Activated T-cell treated with anti-CD3 and anti-CD28 coated beads for 24 hours (primary cell): ENCODE data around the gene PTGR3.

Experiments used
- DNase-seq: peaks from one replicate; pipeline ENCODE4 v3.0.0-alpha.2; 2020; ENCODE audit warnings: low read depth

The PTGR3 gene

DNA sequence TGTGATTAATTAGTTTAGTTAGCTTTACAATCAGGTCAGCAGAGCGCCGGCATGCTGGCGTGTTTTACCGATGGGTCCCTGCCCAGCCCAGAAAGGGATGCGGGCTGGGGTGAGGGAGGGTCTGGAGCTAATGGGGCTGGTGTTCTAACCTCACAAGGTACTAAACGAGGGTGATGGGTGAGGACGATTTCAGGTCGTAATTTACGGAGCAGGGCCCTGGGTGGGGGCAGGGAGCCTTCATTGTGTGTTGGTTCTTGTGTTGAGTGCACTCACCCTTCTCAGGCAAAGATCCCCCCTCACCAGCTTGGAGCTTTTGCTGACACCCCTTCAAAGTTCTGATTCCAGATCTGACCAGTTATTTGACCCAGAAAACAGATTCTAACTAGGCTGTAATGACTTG lies 39.5 kb downstream of the PTGR3 start:
- DNase-seq: no peak

DNA sequence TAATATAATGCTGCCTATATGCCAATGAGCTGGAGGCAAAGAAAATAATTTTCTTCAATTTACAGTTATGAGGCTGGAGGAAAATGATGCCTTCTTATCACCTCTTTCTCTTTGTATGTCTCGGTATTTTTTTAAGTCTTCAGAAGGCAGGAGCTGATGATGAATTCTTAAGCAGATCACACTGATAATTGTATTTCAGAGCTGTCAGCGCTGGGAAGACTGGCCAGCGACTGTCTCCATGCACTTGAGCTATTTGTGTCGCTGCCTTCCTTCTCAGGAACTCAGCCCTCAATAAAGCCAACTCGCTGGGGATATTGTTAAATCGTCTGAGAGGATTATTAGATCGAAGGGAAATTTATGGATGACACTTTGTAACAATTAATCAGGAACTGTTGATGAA lies 40.3 kb downstream of the PTGR3 start:
- no peak for DNase-seq

DNA sequence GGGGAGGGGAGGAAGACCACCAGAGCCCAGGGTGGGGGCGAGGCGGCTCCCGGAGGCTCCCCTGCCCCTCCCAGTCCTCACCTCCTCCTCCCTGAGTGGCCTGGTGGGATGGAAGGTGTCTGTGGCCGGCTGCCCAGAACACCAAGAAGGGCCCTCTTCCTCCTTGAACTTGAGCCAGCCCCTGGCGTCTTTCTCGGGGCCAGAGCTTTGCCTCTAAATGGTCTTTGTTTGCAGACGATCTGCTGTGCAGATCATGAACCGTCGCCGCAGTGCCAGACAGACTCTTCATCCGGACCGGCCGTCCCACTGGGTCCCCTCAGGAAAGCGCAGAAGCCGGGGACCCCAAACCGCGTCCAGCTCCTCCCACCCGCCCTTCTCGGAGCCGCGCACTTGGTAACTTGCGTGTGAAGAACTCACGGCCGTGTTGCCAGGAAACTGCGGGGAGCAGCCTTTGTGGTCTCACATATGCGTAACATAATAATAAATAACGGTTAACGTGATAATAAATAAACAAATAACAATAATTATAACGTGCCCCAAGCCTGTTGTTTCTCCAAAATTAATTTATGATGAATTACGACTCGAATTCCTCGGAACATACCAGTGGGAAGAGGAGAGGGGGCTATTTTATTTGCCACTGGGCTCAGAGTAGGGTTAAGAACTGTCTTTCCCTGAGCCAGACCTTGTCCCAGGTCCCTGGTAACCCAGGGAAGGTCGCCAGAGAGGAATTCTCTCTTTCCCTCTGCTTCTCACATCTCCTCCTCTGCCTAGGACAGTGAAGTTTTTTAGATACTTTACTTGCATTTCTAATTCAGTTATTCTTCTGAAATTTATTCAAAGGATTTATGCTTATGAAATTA lies 41.0 kb downstream of the PTGR3 start:
- DNase-seq: no peak

DNA sequence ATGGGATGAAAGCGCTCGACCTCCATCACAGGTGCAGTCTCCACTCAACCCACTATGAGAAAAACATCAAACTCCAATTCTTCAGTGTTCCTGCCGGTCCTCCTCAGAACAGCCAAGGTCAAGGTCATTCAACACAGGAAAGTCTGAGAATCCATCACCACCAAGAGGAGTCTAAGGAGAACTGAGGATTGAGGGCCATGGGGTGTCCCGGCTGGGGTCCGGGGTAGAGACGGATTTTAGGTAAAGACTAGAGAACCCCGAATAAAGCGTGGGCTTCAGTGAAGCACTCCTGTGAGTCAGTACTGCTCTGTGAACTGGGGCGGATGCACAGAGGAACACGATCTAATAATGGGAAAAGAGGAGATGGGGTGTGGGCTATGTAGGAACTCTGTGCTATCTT lies 41.8 kb downstream of the PTGR3 start:
- no peak for DNase-seq

DNA sequence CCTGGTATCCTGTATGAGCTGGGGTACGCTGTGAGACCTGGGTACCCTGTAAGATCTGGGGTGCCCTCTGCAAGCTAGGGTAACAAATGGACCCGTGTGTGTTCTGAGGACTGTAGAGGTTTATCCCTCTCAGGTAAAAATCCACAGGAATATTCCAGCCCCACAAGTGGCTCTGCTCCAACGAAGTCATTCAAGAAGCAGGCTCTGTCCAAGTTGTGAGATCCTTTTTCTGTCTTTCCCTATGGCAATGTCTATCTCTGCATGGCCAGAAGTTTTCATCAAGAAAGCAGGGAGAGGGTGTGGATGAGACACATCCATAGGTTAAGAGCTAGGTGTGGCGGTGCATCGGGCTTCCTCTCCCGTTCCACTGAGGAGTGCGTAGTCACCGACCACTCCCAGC lies 43.0 kb downstream of the PTGR3 start:
- no peak for DNase-seq

DNA sequence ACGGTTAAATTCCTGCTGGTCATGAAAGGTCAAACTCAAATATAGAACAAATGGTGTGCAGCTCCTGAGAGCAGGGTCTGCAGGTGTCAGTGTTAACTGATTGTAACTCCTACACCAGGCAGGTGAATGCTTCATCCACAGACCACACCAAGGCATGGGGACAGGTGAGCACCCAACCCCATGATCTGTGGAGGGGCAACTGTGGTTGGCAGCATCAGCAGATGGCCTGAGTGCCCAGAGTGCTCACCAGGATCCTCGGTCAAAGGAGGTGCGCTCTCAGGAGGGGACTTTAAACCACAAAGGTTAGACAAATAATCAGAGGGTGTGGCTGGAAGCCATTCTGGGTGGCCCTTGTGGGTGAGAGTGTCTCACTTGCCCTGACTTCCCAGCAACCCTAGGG lies 44.5 kb downstream of the PTGR3 start:
- DNase-seq: no peak

DNA sequence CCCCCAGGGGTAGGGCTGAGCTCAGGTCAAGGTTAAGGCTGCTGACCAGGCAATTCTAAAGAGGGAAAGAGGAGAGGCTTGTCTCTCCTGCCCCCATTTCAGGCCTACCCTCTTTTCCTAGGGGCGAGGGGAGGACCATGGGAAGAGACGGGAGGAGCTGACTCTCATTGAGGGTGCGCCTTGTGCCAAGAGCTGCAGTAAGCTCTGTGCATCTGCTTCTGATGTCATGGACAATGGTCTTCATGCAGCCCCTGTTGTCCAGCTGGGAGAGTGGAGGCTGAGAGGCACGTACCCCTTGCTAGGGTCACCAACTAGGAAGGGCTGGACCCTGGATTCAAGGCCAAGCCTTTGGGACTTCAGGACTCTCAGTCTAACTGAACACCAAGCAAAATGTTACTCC lies 45.2 kb downstream of the PTGR3 start:
- DNase-seq: no peak

DNA sequence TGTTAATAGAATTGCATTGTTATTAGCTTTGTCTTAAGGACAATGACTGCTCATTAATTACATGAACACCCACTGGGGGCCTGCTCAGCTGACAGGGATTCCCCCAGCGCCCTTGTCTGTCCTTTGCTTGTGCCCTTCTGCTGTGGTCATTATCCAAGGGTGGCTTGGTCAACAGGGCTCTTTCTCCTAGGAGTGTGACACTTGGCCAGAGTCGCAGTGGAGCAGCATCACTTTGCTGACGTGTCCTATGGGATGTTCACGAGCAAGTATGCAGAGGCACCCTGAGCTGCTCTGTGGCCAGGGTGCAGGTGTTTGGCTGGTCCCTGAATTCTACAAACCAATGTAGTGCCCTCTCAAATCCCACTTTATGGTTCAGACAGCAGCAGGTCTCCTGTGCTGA lies 46.0 kb downstream of the PTGR3 start:
- DNase-seq: no peak

DNA sequence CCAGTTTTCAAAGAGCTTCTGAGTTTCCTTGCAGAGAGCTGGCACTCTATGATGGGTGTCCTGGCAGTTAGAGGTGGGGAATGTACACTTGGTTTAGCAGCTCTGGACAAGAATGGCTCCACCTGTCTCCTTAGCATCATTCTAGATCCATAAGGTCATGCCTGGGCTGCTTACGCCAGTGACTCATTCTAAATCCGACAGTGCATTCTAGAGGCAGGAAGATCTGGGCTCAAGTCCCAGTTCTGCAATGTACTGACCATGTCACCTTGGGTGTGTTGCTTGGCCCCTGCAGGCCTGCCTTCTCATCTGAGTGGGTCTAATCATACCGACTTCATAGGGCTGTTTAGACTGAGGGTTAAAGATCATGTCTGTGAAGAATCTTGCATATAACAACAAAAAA lies 46.5 kb downstream of the PTGR3 start:
- DNase-seq: no peak

DNA sequence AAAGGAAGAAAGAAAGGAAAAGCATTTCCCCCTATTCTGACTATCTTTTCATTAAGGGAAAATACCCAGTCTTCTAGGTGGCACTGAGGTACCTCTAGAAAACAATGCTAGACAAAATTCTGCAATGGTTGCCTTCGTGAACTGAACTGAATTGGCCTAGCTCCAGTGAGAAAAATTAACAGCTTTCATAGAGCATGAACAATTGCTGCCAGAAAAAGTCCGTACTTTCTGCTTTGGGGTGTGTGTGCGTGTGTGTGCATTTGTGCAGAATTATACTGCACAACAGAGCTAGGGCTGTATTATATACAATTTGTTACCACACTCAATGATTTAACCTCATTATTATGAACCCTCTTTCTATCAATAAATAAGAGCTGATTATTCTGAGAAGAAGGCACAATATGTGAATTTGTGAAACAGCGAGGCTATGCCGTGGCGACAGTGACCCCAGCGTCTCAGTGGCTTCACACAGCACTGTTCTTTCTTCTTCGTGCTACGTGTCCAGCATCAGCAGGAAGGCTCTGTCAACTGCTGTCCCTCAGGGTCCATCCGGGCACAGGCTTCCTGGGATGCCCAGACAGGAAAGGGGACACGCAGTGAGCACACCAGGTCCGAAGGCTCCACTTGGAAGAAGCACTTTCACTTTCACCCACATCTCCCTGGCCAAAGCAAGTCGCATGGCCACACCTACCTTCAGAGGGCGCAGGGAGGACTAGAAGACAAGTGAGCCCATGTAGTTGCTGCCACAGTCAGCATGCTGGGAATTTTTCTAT lies 47.5 kb downstream of the PTGR3 start:
- DNase-seq: no peak

DNA sequence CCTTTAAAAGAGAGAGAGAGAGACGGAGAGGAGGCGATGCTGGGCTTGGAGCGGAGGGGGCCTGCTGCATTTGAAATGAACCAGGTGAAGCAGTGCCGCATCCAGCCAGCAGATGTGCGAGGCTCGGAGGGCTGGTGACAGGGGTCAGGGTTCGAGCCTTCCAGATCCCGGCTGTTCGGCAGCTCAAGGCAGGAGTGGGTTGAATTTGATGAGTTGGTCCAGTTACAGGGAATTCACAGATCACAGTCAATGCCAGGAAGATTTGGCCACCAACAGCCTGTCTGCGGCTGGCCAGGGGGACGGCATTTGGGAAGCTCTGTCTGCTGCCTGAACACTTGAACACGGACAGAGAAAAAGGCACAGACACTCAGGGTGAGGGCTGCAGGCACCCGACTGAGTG lies 48.6 kb downstream of the PTGR3 start:
- DNase-seq: no peak

DNA sequence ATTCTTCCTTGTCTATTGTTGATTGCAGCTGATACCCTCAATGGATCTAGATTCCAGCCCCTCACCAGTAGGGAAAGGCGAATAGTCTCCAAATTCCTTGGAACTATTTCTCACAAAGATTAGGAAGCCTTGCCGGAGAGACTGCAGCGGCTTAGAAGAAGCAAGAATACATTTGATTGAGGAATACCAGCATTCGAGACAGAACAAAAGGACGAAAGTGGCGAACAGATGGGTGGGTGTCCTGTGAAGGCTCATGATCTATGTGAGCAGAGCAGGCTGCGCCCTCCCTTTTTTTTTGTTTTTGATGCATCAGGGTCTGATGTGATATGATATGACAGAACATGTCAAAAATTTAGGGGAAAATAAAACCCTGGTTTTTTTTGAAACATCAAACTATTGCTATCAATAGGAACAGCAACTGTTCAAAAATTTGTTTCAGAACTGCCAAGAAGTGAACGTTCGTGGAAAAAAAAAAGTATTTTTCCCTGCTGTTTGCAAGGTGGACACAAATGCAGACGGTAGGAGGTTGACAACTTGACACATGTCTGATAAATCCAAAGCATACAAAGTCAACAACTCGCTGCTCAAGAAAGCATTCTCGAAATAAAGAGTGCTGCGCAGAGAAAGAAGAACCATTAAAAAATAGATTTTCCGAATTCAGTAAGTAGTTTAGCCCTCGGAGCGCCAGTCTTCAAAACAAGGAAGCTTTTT lies 49.1 kb downstream of the PTGR3 start:
- no peak for DNase-seq

DNA sequence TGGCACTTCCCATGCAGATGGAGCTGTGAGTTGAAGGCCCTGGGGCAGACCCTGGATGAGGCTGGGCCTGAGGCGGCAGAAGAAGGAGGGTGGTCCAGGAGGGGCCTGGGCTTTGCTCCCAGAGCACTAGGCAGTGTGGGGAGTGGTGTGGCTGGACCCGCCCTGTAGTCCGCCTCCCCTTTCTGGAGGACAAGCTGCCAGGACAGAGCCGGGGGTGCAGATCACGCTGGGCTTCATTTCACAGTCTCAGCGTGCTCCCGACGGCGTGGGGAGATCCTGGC lies 49.8 kb downstream of the PTGR3 start:
- no peak for DNase-seq
